HT-29 (cell line): ENCODE results near the gene CD40. TPM values are rescaled to one million over a fixed set of nuclear protein-coding genes. Genes with fewer than 3 reads are reported as not detected.
A peak's percentile ranks its signal among the peaks of the same experiment; 100 is the strongest.

Source experiments
- DNase-seq: peaks from one replicate; pipeline ENCODE4 v3.0.0-alpha.2; 2015; ENCODE audit warnings: low spot score
- total RNA-seq: library from RNA; depleted of rRNA; stranded (reverse); fragments of >200 nt; shearing (Covaris generic); gene quantifications from 2 replicates; pipeline ENCODE4 v1.2.3, GENCODE V29; 2014

Gene CD40
- total RNA-seq, 1 experiment from 2014 or later: not detected

- no peak for DNase-seq
Observed at GRCh38 chr20:46122516-46123481, 4.7 kb downstream of the CD40 start.

- DNase-seq: no peak
Observed at GRCh38 chr20:46123482-46124245, 5.5 kb downstream of the CD40 start.

- DNase-seq: no peak
Observed at GRCh38 chr20:46126440-46127056, 8.4 kb downstream of the CD40 start.

GRCh38 chr20:46127396-46128010 is 9.4 kb downstream of the CD40 start:
- DNase-seq: no peak

- DNase-seq: peak; percentile 43
Observed at GRCh38 chr20:46128310-46129151, 10.4 kb downstream of the CD40 start.

- no peak for DNase-seq
Observed at GRCh38 chr20:46129955-46130481, 11.9 kb downstream of the CD40 start.

- no peak for DNase-seq
Observed at GRCh38 chr20:46130534-46130933, 12.4 kb downstream of the CD40 start.

- DNase-seq: no peak
Observed at GRCh38 chr20:46131396-46131795, 13.3 kb downstream of the CD40 start.

- DNase-seq: peak; percentile 76
Observed at GRCh38 chr20:46132705-46133120, 14.6 kb downstream of the CD40 start.

- no peak for DNase-seq
Observed at GRCh38 chr20:46133886-46134654, 16.0 kb downstream of the CD40 start.

GRCh38 chr20:46134716-46135115 is 16.6 kb downstream of the CD40 start:
- no peak for DNase-seq

- DNase-seq: no peak
Observed at GRCh38 chr20:46135856-46136633, 17.9 kb downstream of the CD40 start.

GRCh38 chr20:46137816-46138215 is 19.7 kb downstream of the CD40 start:
- no peak for DNase-seq

GRCh38 chr20:46139266-46139889 is 21.3 kb downstream of the CD40 start:
- DNase-seq: no peak

GRCh38 chr20:46139908-46140482 is 21.9 kb downstream of the CD40 start:
- DNase-seq: no peak

- no peak for DNase-seq
Observed at GRCh38 chr20:46142124-46142523, 24.0 kb downstream of the CD40 start.

- DNase-seq: no peak
Observed at GRCh38 chr20:46144432-46145025, 26.4 kb downstream of the CD40 start.

GRCh38 chr20:46145713-46146112 is 27.6 kb downstream of the CD40 start:
- no peak for DNase-seq
